H1 (cell line): ENCODE measurements around the gene LMBR1. TPM values are rescaled to one million over a fixed set of nuclear protein-coding genes. Genes with fewer than 3 reads are reported as not detected.

Source experiments
- CTCF ChIA-PET: fragments of 300-600 bp; sonication (Branson Sonifier 250); formaldehyde crosslinking; loops from one replicate; lab custom pipeline; 2021; ENCODE audit not compliant: partially characterized antibody; lab: Charles Lee
- POLR2A ChIA-PET: fragments of 300-600 bp; sonication (Branson Sonifier 250); formaldehyde crosslinking; loops from one replicate; lab custom pipeline; 2021; ENCODE audit warnings: inconsistent platforms; ENCODE audit not compliant: partially characterized antibody; lab: Charles Lee
- DNase-seq, 2 experiments: peaks; one replicate each; pipeline versions ENCODE4 v3.0.0 to v3.0.0-alpha.2; 2010 to 2022; ENCODE audit warnings: low spot score in 2 of 2, low read depth in 1 of 2, mixed read lengths in 1 of 2
- FAIRE-seq: peaks from 2 replicates; lab custom pipeline; 2011; peaks lifted over from hg19 to GRCh38; lab: Jason Lieb, UNC
- H2AFZ ChIP-seq: 2 replicates; pipeline ENCODE4 v1.8.1; 2012; ENCODE audit warnings: low read length, inconsistent platforms
- H2AK5ac ChIP-seq: 2 replicates; pipeline ENCODE4 v1.6.1; 2013; ENCODE audit warnings: low read depth, low read length
- H2BK120ac ChIP-seq: replicated peaks from 2 replicates; pipeline ENCODE3; 2013; ENCODE audit warnings: low read depth, low read length, inconsistent platforms
- H2BK12ac ChIP-seq: 2 replicates; pipeline ENCODE4 v1.6.1; 2013; ENCODE audit warnings: low read depth, low read length
- H2BK15ac ChIP-seq: 2 replicates; pipeline ENCODE4 v1.6.1; 2013; ENCODE audit warnings: low read length
- H2BK20ac ChIP-seq: 2 replicates; pipeline ENCODE4 v1.6.1; 2013; ENCODE audit warnings: low read length
- H2BK5ac ChIP-seq: 2 replicates; pipeline ENCODE4 v1.6.1; 2013; ENCODE audit warnings: low read depth, low read length
- H3K14ac ChIP-seq: 2 replicates; pipeline ENCODE4 v1.6.1; 2013; ENCODE audit warnings: inconsistent platforms; ENCODE audit not compliant: insufficient read length
- H3K18ac ChIP-seq: 2 replicates; pipeline ENCODE4 v1.6.1; 2013; ENCODE audit warnings: low read length; ENCODE audit errors: extremely low read depth
- H3K23ac ChIP-seq: 2 replicates; pipeline ENCODE4 v1.6.1; 2013; ENCODE audit warnings: inconsistent platforms; ENCODE audit not compliant: insufficient read length
- H3K23me2 ChIP-seq: 2 replicates; pipeline ENCODE4 v1.6.1; 2013; ENCODE audit warnings: low read depth, low read length
- H3K27ac ChIP-seq: 2 replicates; pipeline ENCODE4 v1.6.1; 2011; ENCODE audit warnings: low read depth, low read length, inconsistent platforms
- H3K27me3 ChIP-seq, 4 experiments: replicated peaks in 1 of 4; 1 replicate in 1 of 4; 2 replicates in 3 of 4; pipeline versions ENCODE4 v1.6.1 to v1.8.1; 2011 to 2013; ENCODE audit warnings: low read length in 3 of 4, mild to moderate bottlenecking in 3 of 4, inconsistent platforms in 2 of 4, mixed read lengths in 2 of 4, moderate library complexity in 1 of 4; ENCODE audit not compliant: control insufficient read depth in 3 of 4, insufficient read depth in 3 of 4; ENCODE audit errors: extremely low read depth in 1 of 4
- H3K36me3 ChIP-seq, 4 experiments: 2 replicates each; pipeline versions ENCODE4 v1.6.1 to v1.8.1; 2011 to 2013; ENCODE audit warnings: mild to moderate bottlenecking in 4 of 4, low read length in 3 of 4, moderate library complexity in 2 of 4, control low read depth in 1 of 4, inconsistent platforms in 1 of 4; ENCODE audit not compliant: insufficient read depth in 4 of 4, control insufficient read depth in 2 of 4
- H3K4ac ChIP-seq: replicated peaks from 2 replicates; pipeline ENCODE3; 2013; ENCODE audit warnings: low read length, low read depth, mixed read lengths, inconsistent platforms; ENCODE audit not compliant: insufficient read length
- H3K4me1 ChIP-seq, 4 experiments: replicated peaks in 1 of 4; 1 replicate in 1 of 4; 2 replicates in 3 of 4; pipeline versions ENCODE4 v1.6.1 to v1.8.1; 2011 to 2013; ENCODE audit warnings: low read length in 3 of 4, inconsistent platforms in 2 of 4, mixed read lengths in 1 of 4; ENCODE audit not compliant: insufficient read depth in 4 of 4, control insufficient read depth in 3 of 4
- H3K4me2 ChIP-seq, 2 experiments: 2 replicates each; pipeline versions ENCODE4 v1.6.1 to v1.8.1; 2011 to 2013; ENCODE audit warnings: low read depth in 2 of 2, low read length in 2 of 2, control low read depth in 1 of 2, inconsistent platforms in 1 of 2, mild to moderate bottlenecking in 1 of 2; ENCODE audit not compliant: insufficient read depth in 1 of 2
- H3K4me3 ChIP-seq, 4 experiments: fragments of 200-600, 300-600 bp in 1 of 4; sonication (generic), shearing (Covaris generic), sonication (Bioruptor Twin) in 1 of 4; 2 replicates each; pipeline versions ENCODE4 v1.5.1 to v1.8.1; 2011 to 2016; ENCODE audit warnings: low read length in 4 of 4, low read depth in 3 of 4, control low read depth in 2 of 4, inconsistent platforms in 2 of 4, mild to moderate bottlenecking in 2 of 4, mixed read lengths in 1 of 4, moderate library complexity in 1 of 4; ENCODE audit not compliant: insufficient read depth in 2 of 4; ENCODE audit errors: extremely low read depth in 1 of 4
- H3K56ac ChIP-seq: replicated peaks from 2 replicates; pipeline ENCODE3; 2013; ENCODE audit warnings: low read depth, mild to moderate bottlenecking, mixed read lengths, low read length, inconsistent platforms; ENCODE audit not compliant: insufficient read length
- H3K79me1 ChIP-seq: 2 replicates; pipeline ENCODE4 v1.6.1; 2013; ENCODE audit warnings: low read depth, low read length, control low read depth
- H3K79me2 ChIP-seq, 2 experiments: 2 replicates each; pipeline versions ENCODE4 v1.6.1 to v1.8.1; 2012 to 2013; ENCODE audit warnings: low read length in 2 of 2, mild to moderate bottlenecking in 2 of 2, inconsistent platforms in 1 of 2; ENCODE audit not compliant: insufficient read depth in 2 of 2, control insufficient read depth in 1 of 2
- H3K9ac ChIP-seq, 4 experiments: replicated peaks in 1 of 4; 1 replicate in 1 of 4; 2 replicates in 3 of 4; pipeline versions ENCODE4 v1.6.1 to v1.8.1; 2011 to 2013; ENCODE audit warnings: low read depth in 3 of 4, low read length in 3 of 4, control low read depth in 2 of 4, mild to moderate bottlenecking in 2 of 4, moderate library complexity in 2 of 4, inconsistent platforms in 1 of 4; ENCODE audit errors: extremely low read depth in 1 of 4
- H3K9me3 ChIP-seq, 2 experiments: 2 replicates each; pipeline versions ENCODE4 v1.6.1 to v1.8.1; 2012 to 2013; ENCODE audit warnings: mild to moderate bottlenecking in 2 of 2, moderate library complexity in 2 of 2, control low read depth in 1 of 2, inconsistent platforms in 1 of 2, low read depth in 1 of 2, low read length in 1 of 2, mixed read lengths in 1 of 2; ENCODE audit not compliant: insufficient read depth in 2 of 2
- H4K20me1 ChIP-seq, 2 experiments: replicated peaks in 1 of 2; 2 replicates each; pipeline versions ENCODE3 to v1.8.1; 2011 to 2013; ENCODE audit warnings: inconsistent platforms in 2 of 2, low read length in 2 of 2, mild to moderate bottlenecking in 1 of 2; ENCODE audit not compliant: insufficient read depth in 2 of 2, control insufficient read depth in 1 of 2
- H4K5ac ChIP-seq: 2 replicates; pipeline ENCODE4 v1.6.1; 2013; ENCODE audit warnings: low read length, low read depth, mixed read lengths, inconsistent platforms; ENCODE audit not compliant: insufficient read length
- H4K8ac ChIP-seq: 2 replicates; pipeline ENCODE4 v1.8.0; 2013; ENCODE audit warnings: mild to moderate bottlenecking, moderate library complexity, low read length, inconsistent platforms; ENCODE audit not compliant: insufficient read depth; ENCODE audit errors: extremely low read depth
- H4K91ac ChIP-seq: replicated peaks from 2 replicates; pipeline ENCODE3; 2013; ENCODE audit warnings: low read length, mixed read lengths, inconsistent platforms; ENCODE audit not compliant: insufficient read length
- EGR1 ChIP-seq: IDR thresholded peaks from 2 replicates; pipeline ENCODE4 v1.6.1; 2011; ENCODE audit warnings: low read depth, low read length, borderline replicate concordance
- MAFK ChIP-seq: IDR thresholded peaks from 2 replicates; pipeline ENCODE4 v1.6.1; 2012; ENCODE audit warnings: low read depth, mild to moderate bottlenecking, improper control_type of control experiment, low read length
- SP2 ChIP-seq: IDR thresholded peaks from 2 replicates; pipeline ENCODE4 v1.6.1; 2012; ENCODE audit warnings: mild to moderate bottlenecking, low read length, inconsistent platforms
- SRF ChIP-seq: IDR thresholded peaks from 2 replicates; pipeline ENCODE4 v1.6.1; 2011; ENCODE audit warnings: mild to moderate bottlenecking, low read depth, low read length, moderate library complexity
- TAF7 ChIP-seq: optimal IDR thresholded peaks from 2 replicates; pipeline ENCODE3; 2011; ENCODE audit warnings: low read depth, mild to moderate bottlenecking, inconsistent platforms, low read length, moderate library complexity, borderline replicate concordance
- whole genome bisulfite sequencing, 2 experiments: shearing (Covaris generic) in 1 of 2; methylation state at CpG; one replicate each; pipeline versions ENCODE4 v1.1.6 to v1.1.7; 2013 to 2015; ENCODE audit warnings: low lambda C conversion rate in 2 of 2, mixed read lengths in 2 of 2, inconsistent platforms in 1 of 2, low coverage in 1 of 2, missing lambda C conversion rate in 1 of 2; ENCODE audit not compliant: insufficient replicate concordance in 2 of 2, insufficient coverage in 1 of 2, insufficient read length in 1 of 2; ENCODE audit errors: extremely low coverage in 1 of 2, missing lambda C conversion rate in 1 of 2; 5-methylcytosine and 5-hydroxymethylcytosine counted together
- polyA plus RNA-seq, 7 experiments: library from polyadenylated mRNA; depleted of rRNA in 3 of 7; stranded (reverse) in 5 of 7; unstranded in 2 of 7; fragments of >200 nt in 5 of 7; fragments of 200-250 nt in 2 of 7; gene quantifications; 1 replicate in 5 of 7; 2 replicates in 1 of 7; 4 replicates in 1 of 7; pipeline versions ENCODE4 v1.2.1 to v1.2.3, GENCODE V29; 2011 to 2013; ENCODE audit warnings: missing spikeins in 2 of 7, mixed read lengths in 2 of 7
- total RNA-seq: library from RNA; stranded (reverse); fragmentation: NEBNext Ultra II Directional; extraction: Animal tissue kit (Norgen Biotek cat#: 25700); gene quantifications from 2 replicates; pipeline ENCODE4 v1.2.1, GENCODE V29; 2021
- TF ChIP-seq, protein P1 (sequence below): IDR thresholded peaks from 2 replicates; pipeline ENCODE4 v1.6.1; 2012; ENCODE audit warnings: low read length, inconsistent platforms
- TF ChIP-seq, protein P2 (sequence below): IDR thresholded peaks from 2 replicates; pipeline ENCODE4 v1.6.1; 2011; ENCODE audit warnings: low read depth, mild to moderate bottlenecking, low read length; ENCODE audit not compliant: insufficient read depth
- TF ChIP-seq, protein P3 (sequence below), 3 experiments: IDR thresholded peaks; 1 replicate in 2 of 3; 2 replicates in 1 of 3; pipeline versions ENCODE4 v1.5.1 to v1.6.1; 2011; ENCODE audit warnings: low read length in 3 of 3, mild to moderate bottlenecking in 3 of 3, inconsistent platforms in 2 of 3, low read depth in 1 of 3, moderate library complexity in 1 of 3; ENCODE audit not compliant: insufficient read depth in 1 of 3; ENCODE audit errors: control extremely low read depth in 1 of 3

LMBR1 gene
- total and polyA plus RNA-seq, 2 of the 8 experiments (the other 6 are each of a cell fraction or from before 2014, with no cell fraction given) = 15.1 to 70.4 TPM

DNA sequence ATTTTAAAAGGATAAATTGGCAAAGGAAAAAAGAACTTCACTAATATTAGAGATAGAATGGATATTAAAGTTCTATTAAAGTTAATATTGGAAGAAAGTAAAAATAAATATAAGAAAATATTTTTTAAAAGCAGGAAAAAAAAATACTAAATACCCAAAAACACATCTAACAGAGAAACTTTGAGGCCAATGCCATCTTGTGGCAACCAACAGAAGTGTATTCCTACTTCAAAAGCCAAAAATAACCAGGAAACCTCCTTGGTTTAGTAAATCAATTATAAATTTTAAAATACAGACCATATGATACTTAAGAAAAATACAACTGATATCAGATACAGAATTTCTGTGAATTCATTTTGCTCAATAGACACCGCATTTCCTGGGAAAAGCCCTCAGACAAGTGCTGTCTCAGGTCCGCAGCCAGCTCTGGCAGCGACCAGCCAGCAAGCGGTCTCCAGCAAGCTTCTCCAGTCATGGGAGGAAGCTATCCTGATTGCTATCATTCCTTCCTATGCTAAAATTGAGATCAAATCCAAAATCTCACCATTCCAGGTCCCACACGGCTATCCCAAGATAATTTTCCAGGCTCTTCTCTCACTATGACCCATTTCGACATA is 65.3 kb downstream of the LMBR1 start:
- Histone ChIP-seq H3K9me3 (no peaks in the 10 kb centered on the region), H2BK5ac (no peak overlapping the region), H4K8ac (no peak overlapping the region), H4K91ac (no peak overlapping the region), H2AK5ac (no peak overlapping the region), H3K27me3 (no peaks in the 10 kb centered on the region), H3K18ac (no peak overlapping the region), H4K20me1 (peaks cover 0 to 4% of the 10 kb centered on the region in 2 experiments), H3K36me3 (no peaks in the 10 kb centered on the region; a peak in 2 of 8 replicates), H3K56ac (no peak overlapping the region), H3K27ac (no peak overlapping the region), H3K4me3 (no peak overlapping the region), H3K14ac (no peak overlapping the region), H3K23me2 (no peaks in the 10 kb centered on the region), H3K4ac (no peak overlapping the region), H4K5ac (no peak overlapping the region), H2BK120ac (no peak overlapping the region), H3K79me2 (no peaks in the 10 kb centered on the region), H2BK20ac (no peak overlapping the region), H2BK12ac (no peak overlapping the region), H2AFZ (no peak overlapping the region), H2BK15ac (no peak overlapping the region), H3K4me1 (peaks cover 0 to 3% (median 0%) of the 10 kb centered on the region in 4 experiments; a peak in 1 of 7 replicates), H3K23ac (no peak overlapping the region), H3K4me2 (no peak overlapping the region), H3K9ac (no peak overlapping the region), H3K79me1 (no peaks in the 10 kb centered on the region)
- WGBS, 2 experiments = 90% methylated on average over 6 of the region's 6 CpGs; no CpG with 5 or more reads in 1 of the 2 experiments
- POLR2A ChIA-PET = interaction anchor here (0.9 kb wide), 1 partner anchor 222 kb away, joined by 3 read pairs; no protein-coding TSS in a partner anchor
- no peak for DNase-seq
- FAIRE-seq = no peak
- CTCF ChIA-PET = interaction anchor here (1.0 to 2.7 kb wide), 3 partner anchors 9 to 73 kb away, joined by 3 to 10 read pairs (median 3); no protein-coding TSS in a partner anchor
- TF ChIP-seq TAF7 (no peak), SRF (no peak), MAFK (no peak), SP2 (no peak), EGR1 (no peak)
- TF ChIP-seq, protein P1, sequence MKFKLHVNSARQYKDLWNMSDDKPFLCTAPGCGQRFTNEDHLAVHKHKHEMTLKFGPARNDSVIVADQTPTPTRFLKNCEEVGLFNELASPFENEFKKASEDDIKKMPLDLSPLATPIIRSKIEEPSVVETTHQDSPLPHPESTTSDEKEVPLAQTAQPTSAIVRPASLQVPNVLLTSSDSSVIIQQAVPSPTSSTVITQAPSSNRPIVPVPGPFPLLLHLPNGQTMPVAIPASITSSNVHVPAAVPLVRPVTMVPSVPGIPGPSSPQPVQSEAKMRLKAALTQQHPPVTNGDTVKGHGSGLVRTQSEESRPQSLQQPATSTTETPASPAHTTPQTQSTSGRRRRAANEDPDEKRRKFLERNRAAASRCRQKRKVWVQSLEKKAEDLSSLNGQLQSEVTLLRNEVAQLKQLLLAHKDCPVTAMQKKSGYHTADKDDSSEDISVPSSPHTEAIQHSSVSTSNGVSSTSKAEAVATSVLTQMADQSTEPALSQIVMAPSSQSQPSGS = no peak
- TF ChIP-seq, protein P2, sequence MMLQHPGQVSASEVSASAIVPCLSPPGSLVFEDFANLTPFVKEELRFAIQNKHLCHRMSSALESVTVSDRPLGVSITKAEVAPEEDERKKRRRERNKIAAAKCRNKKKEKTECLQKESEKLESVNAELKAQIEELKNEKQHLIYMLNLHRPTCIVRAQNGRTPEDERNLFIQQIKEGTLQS = no peak
- TF ChIP-seq, protein P3, sequence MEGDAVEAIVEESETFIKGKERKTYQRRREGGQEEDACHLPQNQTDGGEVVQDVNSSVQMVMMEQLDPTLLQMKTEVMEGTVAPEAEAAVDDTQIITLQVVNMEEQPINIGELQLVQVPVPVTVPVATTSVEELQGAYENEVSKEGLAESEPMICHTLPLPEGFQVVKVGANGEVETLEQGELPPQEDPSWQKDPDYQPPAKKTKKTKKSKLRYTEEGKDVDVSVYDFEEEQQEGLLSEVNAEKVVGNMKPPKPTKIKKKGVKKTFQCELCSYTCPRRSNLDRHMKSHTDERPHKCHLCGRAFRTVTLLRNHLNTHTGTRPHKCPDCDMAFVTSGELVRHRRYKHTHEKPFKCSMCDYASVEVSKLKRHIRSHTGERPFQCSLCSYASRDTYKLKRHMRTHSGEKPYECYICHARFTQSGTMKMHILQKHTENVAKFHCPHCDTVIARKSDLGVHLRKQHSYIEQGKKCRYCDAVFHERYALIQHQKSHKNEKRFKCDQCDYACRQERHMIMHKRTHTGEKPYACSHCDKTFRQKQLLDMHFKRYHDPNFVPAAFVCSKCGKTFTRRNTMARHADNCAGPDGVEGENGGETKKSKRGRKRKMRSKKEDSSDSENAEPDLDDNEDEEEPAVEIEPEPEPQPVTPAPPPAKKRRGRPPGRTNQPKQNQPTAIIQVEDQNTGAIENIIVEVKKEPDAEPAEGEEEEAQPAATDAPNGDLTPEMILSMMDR (IDR thresholded peaks at IDR 0.05; ENCODE audit: control extremely low read depth in 1 of 3, insufficient read depth in 1 of 3, low read depth in 1 of 3, low read length in 3 of 3) = peak in 1 of 3 experiments; percentile 41; a peak in 2 of 4 replicates
